HG02610 (cell line): ENCODE measurements around the gene C12orf54.
A peak's percentile ranks its signal among the peaks of the same experiment; 100 is the strongest.
"Not testable (repeated sequence)": the region's sequence is repeated elsewhere in the genome, so short reads cannot be mapped to it uniquely, and the experiment has no call there.

Experiments
- ATAC-seq: cut with Tn5 transposase; IDR thresholded peaks from one replicate; pipeline ENCODE4 v1.9.1; 2021; ENCODE audit warnings: mild to moderate bottlenecking, moderate library complexity; ENCODE audit not compliant: unreplicated experiment

C12orf54 gene

DNA sequence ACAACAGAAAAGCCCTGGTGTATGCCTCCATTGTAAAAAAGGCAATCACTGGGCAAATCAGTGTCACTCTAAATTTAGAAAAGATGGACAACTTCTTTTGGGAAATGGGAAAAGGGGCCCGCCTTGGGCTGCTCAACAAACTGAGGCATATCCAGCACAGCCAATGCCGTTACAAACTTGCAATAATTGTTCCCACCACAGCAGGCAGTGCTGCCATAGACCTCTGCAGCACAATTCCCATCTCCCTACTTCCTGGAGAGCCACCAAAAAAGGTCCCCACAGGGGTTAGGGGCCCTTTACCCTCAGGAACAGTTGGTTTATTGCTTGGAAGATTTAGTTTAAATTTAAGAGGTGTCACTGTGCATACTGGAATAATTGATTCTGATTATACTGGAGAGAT lies 26.7 kb downstream of the C12orf54 start:
- ATAC-seq: no peak

- no peak for ATAC-seq
Observed at GRCh38 chr12:48510111-48510510, 27.8 kb downstream of the C12orf54 start.

GRCh38 chr12:48512855-48513254 lies 30.6 kb downstream of the C12orf54 start:
- ATAC-seq: peak; percentile 93

DNA sequence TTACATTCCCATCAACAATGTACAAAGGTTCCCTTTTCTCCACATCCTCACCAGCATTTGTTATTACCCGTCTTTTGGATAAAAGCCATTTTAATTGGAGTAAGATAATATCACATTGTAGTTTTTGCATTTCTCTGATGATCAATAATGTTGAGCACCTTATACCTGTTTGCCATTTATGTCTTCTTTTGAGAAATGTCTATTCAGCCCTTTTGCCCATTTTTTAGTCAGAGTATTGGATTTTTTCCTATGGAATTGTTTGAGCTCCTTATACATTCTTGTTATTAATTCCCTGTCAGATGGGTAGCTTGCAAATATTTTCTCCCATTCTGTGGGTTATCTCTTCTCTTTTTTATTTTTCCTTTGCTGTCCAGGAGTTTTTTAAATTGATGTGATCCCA lies 32.4 kb downstream of the C12orf54 start:
- no peak for ATAC-seq

- ATAC-seq: not testable (repeated sequence)
Observed at GRCh38 chr12:48520381-48520780, 38.1 kb downstream of the C12orf54 start.

GRCh38 chr12:48525332-48525731 lies 43.0 kb downstream of the C12orf54 start, which contains the start of gene OR8S1:
OR8S1 (plus strand) TSS chr12:48525632; CDS start chr12:48525632, 0 bp downstream.
- ATAC-seq: no peak

DNA sequence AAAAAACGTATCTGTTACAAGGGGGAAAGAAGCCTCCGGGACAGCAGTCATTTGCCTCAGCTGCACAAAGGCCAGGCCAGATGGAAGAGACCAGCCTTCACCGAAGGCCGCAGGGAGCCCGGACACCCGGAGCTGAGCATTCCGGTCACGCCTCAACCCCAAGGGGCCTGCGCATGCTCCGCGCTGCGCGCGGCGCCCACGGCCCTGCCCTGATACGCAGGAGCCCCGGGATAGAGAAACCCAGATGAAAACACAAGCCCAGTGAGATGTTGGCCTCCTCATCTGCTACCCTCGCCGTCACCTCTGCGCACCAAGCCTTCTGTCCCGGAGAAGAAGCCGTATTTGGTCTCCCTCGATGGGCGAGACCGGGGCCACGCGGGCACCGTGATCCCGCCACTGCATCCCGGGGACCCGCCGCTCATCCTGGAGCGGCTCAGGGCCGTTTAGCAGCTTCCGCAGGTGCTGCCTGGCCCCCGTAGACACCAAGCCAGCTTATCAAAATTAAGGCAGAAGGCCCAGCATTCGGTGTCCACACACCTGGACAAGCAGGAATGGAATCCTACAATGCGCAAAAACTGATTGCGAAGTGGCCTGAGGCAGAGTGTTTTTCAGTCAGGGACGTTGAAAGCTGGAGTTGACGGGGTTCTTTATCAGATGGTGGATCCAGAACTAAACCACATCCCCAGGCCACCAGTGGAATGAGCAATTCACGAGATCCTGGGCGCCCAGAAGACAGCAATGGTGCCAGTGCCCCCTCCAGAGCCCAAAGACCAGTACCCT lies 45.8 kb downstream of the C12orf54 start:
- ATAC-seq: no peak

- no peak for ATAC-seq
Observed at GRCh38 chr12:48532601-48533000, 50.3 kb downstream of the C12orf54 start.

- no peak for ATAC-seq
Observed at GRCh38 chr12:48536602-48537001, 54.3 kb downstream of the C12orf54 start.

DNA sequence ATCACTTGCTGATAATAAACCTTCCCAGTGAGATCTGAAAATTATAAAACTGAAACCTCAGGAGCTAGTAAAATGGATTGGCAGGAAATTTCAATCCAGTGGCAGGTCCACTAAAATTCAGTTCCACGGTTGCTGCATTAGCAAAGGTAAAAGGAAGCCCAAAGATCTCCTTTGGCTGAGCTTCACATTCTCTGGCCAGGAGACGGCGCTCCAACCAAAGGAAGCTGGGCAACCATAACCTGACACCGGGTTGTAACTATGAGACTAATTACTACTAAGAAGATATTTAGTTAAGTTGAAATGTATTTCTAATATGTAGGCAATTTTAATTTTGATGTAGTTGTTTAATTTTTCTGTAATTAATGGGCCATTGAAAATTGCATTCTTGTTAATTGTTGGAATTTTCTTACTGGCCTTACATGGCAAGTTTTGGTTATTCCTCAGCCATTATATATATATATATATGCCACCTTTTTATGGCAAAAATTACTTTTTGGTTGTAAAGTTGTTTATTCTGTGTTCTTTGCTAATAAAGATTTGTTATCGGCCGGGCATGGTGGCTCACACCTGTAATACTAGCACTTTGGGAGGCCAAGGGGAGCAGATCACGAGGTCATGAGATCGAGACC lies 60.1 kb downstream of the C12orf54 start:
- no peak for ATAC-seq

DNA sequence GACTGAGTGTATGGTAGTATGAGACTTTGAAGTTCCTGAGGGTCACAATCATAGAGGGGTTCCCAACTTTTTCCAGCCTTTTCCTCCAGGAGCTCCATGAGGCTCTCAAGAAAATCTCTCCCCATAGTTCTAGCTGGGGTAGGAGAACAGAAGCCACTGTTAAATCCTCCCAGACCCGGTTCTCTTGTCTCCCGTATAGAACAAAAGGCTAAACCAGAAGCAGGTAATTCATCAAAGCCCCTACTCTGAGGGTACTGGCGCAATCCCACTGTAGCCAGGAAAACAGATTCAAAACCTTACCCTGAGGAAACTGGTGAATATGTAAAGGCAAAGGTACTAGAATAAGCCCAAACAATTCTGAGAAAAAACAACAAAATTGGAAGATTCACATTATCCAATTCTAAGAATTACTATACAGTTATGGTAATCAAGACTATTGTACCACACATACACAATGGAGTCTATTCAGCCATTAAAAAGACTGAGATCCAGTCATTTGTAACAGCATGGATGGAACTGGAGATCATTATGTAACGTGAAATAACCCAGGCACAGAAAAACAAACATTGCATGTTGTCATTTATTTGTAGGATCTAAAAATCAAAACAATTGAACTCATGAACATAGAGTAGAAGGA lies 63.7 kb downstream of the C12orf54 start:
- ATAC-seq: no peak
